ENCODE data around the gene FCHSD2. TPM values are rescaled to one million over a fixed set of nuclear protein-coding genes. Genes with fewer than 3 reads are reported as not detected.

The FCHSD2 gene
- total and polyA plus RNA-seq, 9 of the 15 experiments (the other 6 are each of a cell fraction or from before 2014, with no cell fraction given): 1.8 to 14.7 (median 6.4) TPM

DNA sequence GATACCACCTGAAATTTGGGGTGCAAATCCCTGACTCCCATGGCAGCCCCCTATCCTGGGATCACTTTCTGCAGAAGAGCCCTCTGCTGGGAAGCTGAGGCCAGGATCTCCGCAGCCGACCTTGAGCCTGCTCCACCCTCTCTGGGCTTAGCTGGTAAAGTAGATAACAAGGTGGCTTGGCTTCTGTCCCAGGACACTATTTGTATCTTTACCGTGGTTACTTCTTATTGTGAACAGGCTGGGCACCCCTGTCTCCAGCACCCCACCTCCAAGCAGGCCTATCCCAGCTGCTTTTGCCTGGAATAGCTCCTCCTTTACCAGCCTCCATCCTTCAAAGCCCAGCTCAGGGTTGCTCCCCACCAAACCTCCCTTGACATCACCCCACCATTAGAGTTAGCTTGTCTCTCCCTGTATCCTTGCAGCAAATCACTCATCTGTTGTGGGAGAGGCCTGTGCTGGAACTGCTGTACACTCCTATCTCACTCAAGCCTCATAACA, 40.8 kb upstream of the FCHSD2 start (continued):
- TF ChIP-seq, protein P1, sequence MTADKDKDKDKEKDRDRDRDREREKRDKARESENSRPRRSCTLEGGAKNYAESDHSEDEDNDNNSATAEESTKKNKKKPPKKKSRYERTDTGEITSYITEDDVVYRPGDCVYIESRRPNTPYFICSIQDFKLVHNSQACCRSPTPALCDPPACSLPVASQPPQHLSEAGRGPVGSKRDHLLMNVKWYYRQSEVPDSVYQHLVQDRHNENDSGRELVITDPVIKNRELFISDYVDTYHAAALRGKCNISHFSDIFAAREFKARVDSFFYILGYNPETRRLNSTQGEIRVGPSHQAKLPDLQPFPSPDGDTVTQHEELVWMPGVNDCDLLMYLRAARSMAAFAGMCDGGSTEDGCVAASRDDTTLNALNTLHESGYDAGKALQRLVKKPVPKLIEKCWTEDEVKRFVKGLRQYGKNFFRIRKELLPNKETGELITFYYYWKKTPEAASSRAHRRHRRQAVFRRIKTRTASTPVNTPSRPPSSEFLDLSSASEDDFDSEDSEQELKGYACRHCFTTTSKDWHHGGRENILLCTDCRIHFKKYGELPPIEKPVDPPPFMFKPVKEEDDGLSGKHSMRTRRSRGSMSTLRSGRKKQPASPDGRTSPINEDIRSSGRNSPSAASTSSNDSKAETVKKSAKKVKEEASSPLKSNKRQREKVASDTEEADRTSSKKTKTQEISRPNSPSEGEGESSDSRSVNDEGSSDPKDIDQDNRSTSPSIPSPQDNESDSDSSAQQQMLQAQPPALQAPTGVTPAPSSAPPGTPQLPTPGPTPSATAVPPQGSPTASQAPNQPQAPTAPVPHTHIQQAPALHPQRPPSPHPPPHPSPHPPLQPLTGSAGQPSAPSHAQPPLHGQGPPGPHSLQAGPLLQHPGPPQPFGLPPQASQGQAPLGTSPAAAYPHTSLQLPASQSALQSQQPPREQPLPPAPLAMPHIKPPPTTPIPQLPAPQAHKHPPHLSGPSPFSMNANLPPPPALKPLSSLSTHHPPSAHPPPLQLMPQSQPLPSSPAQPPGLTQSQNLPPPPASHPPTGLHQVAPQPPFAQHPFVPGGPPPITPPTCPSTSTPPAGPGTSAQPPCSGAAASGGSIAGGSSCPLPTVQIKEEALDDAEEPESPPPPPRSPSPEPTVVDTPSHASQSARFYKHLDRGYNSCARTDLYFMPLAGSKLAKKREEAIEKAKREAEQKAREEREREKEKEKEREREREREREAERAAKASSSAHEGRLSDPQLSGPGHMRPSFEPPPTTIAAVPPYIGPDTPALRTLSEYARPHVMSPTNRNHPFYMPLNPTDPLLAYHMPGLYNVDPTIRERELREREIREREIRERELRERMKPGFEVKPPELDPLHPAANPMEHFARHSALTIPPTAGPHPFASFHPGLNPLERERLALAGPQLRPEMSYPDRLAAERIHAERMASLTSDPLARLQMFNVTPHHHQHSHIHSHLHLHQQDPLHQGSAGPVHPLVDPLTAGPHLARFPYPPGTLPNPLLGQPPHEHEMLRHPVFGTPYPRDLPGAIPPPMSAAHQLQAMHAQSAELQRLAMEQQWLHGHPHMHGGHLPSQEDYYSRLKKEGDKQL (CRISPR knock-in tag; IDR thresholded peaks at IDR 0.05; ENCODE audit: borderline replicate concordance): no peak
- TF ChIP-seq HDAC2 (IDR thresholded peaks at IDR 0.05) (peak; percentile 67; the same call in 1 of the 2 replicates), SMARCB1 (IDR thresholded peaks at IDR 0.05; ENCODE audit: insufficient read length, low read depth) (peak; percentile 14), HDAC1 (IDR thresholded peaks at IDR 0.05) (0 out of 4 replicates have a peak, but pooled peaks of 1 of the 2 experiments have one; percentile 40), ZNF134 (CRISPR knock-in tag; conservative IDR thresholded peaks at IDR 0.05) (no peak), ZNF780A (CRISPR knock-in tag; IDR thresholded peaks at IDR 0.05) (no peak)
- TF ChIP-seq, protein P2, sequence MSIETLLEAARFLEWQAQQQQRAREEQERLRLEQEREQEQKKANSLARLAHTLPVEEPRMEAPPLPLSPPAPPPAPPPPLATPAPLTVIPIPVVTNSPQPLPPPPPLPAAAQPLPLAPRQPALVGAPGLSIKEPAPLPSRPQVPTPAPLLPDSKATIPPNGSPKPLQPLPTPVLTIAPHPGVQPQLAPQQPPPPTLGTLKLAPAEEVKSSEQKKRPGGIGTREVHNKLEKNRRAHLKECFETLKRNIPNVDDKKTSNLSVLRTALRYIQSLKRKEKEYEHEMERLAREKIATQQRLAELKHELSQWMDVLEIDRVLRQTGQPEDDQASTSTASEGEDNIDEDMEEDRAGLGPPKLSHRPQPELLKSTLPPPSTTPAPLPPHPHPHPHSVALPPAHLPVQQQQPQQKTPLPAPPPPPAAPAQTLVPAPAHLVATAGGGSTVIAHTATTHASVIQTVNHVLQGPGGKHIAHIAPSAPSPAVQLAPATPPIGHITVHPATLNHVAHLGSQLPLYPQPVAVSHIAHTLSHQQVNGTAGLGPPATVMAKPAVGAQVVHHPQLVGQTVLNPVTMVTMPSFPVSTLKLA (conservative IDR thresholded peaks at IDR 0.05): no peak
- TF ChIP-seq, protein P3, sequence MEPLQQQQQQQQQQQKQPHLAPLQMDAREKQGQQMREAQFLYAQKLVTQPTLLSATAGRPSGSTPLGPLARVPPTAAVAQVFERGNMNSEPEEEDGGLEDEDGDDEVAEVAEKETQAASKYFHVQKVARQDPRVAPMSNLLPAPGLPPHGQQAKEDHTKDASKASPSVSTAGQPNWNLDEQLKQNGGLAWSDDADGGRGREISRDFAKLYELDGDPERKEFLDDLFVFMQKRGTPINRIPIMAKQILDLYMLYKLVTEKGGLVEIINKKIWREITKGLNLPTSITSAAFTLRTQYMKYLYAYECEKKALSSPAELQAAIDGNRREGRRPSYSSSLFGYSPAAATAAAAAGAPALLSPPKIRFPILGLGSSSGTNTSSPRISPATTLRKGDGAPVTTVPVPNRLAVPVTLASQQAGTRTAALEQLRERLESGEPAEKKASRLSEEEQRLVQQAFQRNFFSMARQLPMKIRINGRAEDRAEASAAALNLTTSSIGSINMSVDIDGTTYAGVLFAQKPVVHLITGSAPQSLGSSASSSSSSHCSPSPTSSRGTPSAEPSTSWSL (CRISPR knock-in tag; IDR thresholded peaks at IDR 0.05; ENCODE audit: borderline replicate concordance): no peak
- TF ChIP-seq, protein P4, sequence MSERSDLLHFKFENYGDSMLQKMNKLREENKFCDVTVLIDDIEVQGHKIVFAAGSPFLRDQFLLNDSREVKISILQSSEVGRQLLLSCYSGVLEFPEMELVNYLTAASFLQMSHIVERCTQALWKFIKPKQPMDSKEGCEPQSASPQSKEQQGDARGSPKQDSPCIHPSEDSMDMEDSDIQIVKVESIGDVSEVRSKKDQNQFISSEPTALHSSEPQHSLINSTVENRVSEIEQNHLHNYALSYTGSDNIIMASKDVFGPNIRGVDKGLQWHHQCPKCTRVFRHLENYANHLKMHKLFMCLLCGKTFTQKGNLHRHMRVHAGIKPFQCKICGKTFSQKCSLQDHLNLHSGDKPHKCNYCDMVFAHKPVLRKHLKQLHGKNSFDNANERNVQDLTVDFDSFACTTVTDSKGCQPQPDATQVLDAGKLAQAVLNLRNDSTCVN (CRISPR knock-in tag; IDR thresholded peaks at IDR 0.05): no peak

All from K562 (cell line).